Endodermal cell (in vitro differentiated cells): Measurements from ENCODE around the gene GALK1. TPM values are rescaled to one million over a fixed set of nuclear protein-coding genes. Genes with fewer than 3 reads are reported as not detected.

Experiments
- DNase-seq: peaks from one replicate; pipeline ENCODE4 v3.0.0-alpha.2; 2017
- H3K27ac ChIP-seq: 2 replicates; pipeline ENCODE4 v1.5.1; 2013; ENCODE audit warnings: mild to moderate bottlenecking, low read depth, low read length, moderate library complexity
- H3K27me3 ChIP-seq: 2 replicates; pipeline ENCODE4 v1.6.1; 2013; ENCODE audit warnings: mild to moderate bottlenecking, low read length, moderate library complexity; ENCODE audit not compliant: insufficient read depth, control insufficient read depth, poor library complexity, severe bottlenecking
- H3K36me3 ChIP-seq: 2 replicates; pipeline ENCODE4 v1.7.0; 2013; ENCODE audit warnings: mild to moderate bottlenecking, low read length, moderate library complexity; ENCODE audit not compliant: control insufficient read depth, insufficient read depth
- H3K4me1 ChIP-seq: one replicate; pipeline ENCODE4 v1.7.0; 2013; ENCODE audit warnings: low read length; ENCODE audit not compliant: control insufficient read depth, insufficient read depth
- H3K4me3 ChIP-seq: 2 replicates; pipeline ENCODE4 v1.5.1; 2013; ENCODE audit warnings: mild to moderate bottlenecking, low read length, moderate library complexity
- H3K9ac ChIP-seq: 2 replicates; pipeline ENCODE4 v1.6.1; 2013; ENCODE audit warnings: mild to moderate bottlenecking, low read length, moderate library complexity; ENCODE audit not compliant: poor library complexity, severe bottlenecking; ENCODE audit errors: extremely low read depth
- H3K9me3 ChIP-seq: 2 replicates; pipeline ENCODE4 v1.6.1; 2013; ENCODE audit warnings: mild to moderate bottlenecking, low read length, moderate library complexity; ENCODE audit not compliant: control insufficient read depth
- H3K27ac Mint-ChIP-seq: 2 replicates; pipeline ENCODE4 v1.8.0; 2020; ENCODE audit warnings: mixed read lengths
- H3K27me3 Mint-ChIP-seq: 2 replicates; pipeline ENCODE4 v1.8.0; 2021; ENCODE audit warnings: mild to moderate bottlenecking, mixed read lengths; ENCODE audit not compliant: insufficient read depth
- H3K36me3 Mint-ChIP-seq: 2 replicates; pipeline ENCODE4 v1.8.0; 2020; ENCODE audit warnings: low read depth, mixed read lengths
- H3K4me1 Mint-ChIP-seq: 2 replicates; pipeline ENCODE4 v1.8.0; 2020; ENCODE audit warnings: mixed read lengths
- H3K4me3 Mint-ChIP-seq: 2 replicates; pipeline ENCODE4 v1.8.0; 2020; ENCODE audit warnings: mild to moderate bottlenecking, moderate library complexity, mixed read lengths
- H3K9me3 Mint-ChIP-seq: 2 replicates; pipeline ENCODE4 v1.8.0; 2020; ENCODE audit warnings: mild to moderate bottlenecking, mixed read lengths
- CTCF ChIP-seq: fragments of 200-600 bp; sonication (generic); conservative IDR thresholded peaks from 2 replicates; pipeline ENCODE4 v1.5.0; 2021; ENCODE audit warnings: antibody characterized with exemption, mild to moderate bottlenecking
- WGBS, 2 experiments: methylation state at CpG; one replicate each; pipeline versions ENCODE4 v1.1.5 to v1.1.7; 2013; ENCODE audit warnings: missing lambda C conversion rate in 2 of 2, mixed read lengths in 1 of 2; ENCODE audit not compliant: insufficient coverage in 1 of 2, insufficient read length in 1 of 2; 5-methylcytosine and 5-hydroxymethylcytosine counted together
- total RNA-seq, 2 donors: library from RNA; stranded (reverse); fragmentation: NEBNext Ultra II Directional in 1 of 2; extraction: Animal tissue kit (Norgen Biotek cat#: 25700) in 1 of 2; gene quantifications; 2 replicates in 1 of 2; 3 replicates in 1 of 2; pipeline ENCODE4 v1.2.1, GENCODE V29; 2021

Gene GALK1
- total RNA-seq, 2 donors from 2014 or later: 26.7 to 33.2 TPM

GRCh38 chr17:75730065-75730464 lies 34.9 kb downstream of the GALK1 start:
- H3K9me3 Mint-ChIP-seq: no peaks in the 10 kb centered on the region
- 91 to 92% methylated on average over 15 to 24 of the region's 24 CpGs for WGBS, 2 experiments

GRCh38 chr17:75729351-75729750 lies 35.6 kb downstream of the GALK1 start:
- Histone ChIP-seq H3K27ac (no peak overlapping the region), H3K9me3 (no peaks in the 10 kb centered on the region), H3K27me3 (no peaks in the 10 kb centered on the region), H3K4me3 (no peak overlapping the region), H3K36me3 (no peaks in the 10 kb centered on the region), H3K4me1 (no peaks in the 10 kb centered on the region), H3K9ac (no peak overlapping the region)
- H3K4me1 Mint-ChIP-seq: no peaks in the 10 kb centered on the region
- no peaks in the 10 kb centered on the region for H3K36me3 Mint-ChIP-seq
- H3K9me3 Mint-ChIP-seq: no peaks in the 10 kb centered on the region
- H3K27ac Mint-ChIP-seq: no peak overlapping the region
- H3K4me3 Mint-ChIP-seq: no peak overlapping the region
- DNase-seq: no peak
- H3K27me3 Mint-ChIP-seq: no peaks in the 10 kb centered on the region
- WGBS, 2 experiments: 92 to 94% methylated on average over 7 of the region's 7 CpGs
- TF ChIP-seq CTCF: no peak

More at GRCh38 chr17:75730065-75730464, 34.9 kb downstream of the GALK1 start:
- H3K27ac ChIP-seq: no peak overlapping the region
- no peak overlapping the region for H3K9ac ChIP-seq
- Mint-ChIP-seq H3K27me3 (no peaks in the 10 kb centered on the region), H3K27ac (no peak overlapping the region), H3K36me3 (no peaks in the 10 kb centered on the region), H3K4me3 (no peak overlapping the region), H3K4me1 (no peaks in the 10 kb centered on the region)
- H3K4me3 ChIP-seq: no peak overlapping the region
- no peak for TF ChIP-seq CTCF
- no peaks in the 10 kb centered on the region for H3K27me3 ChIP-seq
- H3K9me3 ChIP-seq: no peaks in the 10 kb centered on the region
- no peak for DNase-seq
- H3K36me3 ChIP-seq: no peaks in the 10 kb centered on the region
- H3K4me1 ChIP-seq: no peaks in the 10 kb centered on the region

- no peaks in the 10 kb centered on the region for H3K36me3 Mint-ChIP-seq
- no peaks in the 10 kb centered on the region for H3K4me1 Mint-ChIP-seq
- no peak overlapping the region for H3K27ac Mint-ChIP-seq
- TF ChIP-seq CTCF: no peak
- H3K27me3 Mint-ChIP-seq: peaks cover 5% of the 10 kb centered on the region
- Histone ChIP-seq H3K9ac (no peak overlapping the region), H3K36me3 (no peaks in the 10 kb centered on the region), H3K4me1 (no peaks in the 10 kb centered on the region), H3K27ac (no peak overlapping the region), H3K27me3 (peaks cover 2% of the 10 kb centered on the region), H3K9me3 (no peaks in the 10 kb centered on the region), H3K4me3 (no peak overlapping the region)
- H3K9me3 Mint-ChIP-seq: no peaks in the 10 kb centered on the region
- no peak for DNase-seq
- no peak overlapping the region for H3K4me3 Mint-ChIP-seq
- 95 to 96% methylated on average over 8 to 18 of the region's 18 CpGs for WGBS, 2 experiments
Observed at GRCh38 chr17:75727391-75727790, 37.6 kb downstream of the GALK1 start.
